Midbrain (tissue), 1 donor: Measurements from ENCODE around the gene ASMTL.
"Not testable (repeated sequence)": the region's sequence is repeated elsewhere in the genome, so short reads cannot be mapped to it uniquely, and the experiment has no call there.

Source experiments
- DNase-seq: peaks from one replicate; lab custom pipeline; 2025; lab: John Stamatoyannopoulos, UW

Gene ASMTL

DNA sequence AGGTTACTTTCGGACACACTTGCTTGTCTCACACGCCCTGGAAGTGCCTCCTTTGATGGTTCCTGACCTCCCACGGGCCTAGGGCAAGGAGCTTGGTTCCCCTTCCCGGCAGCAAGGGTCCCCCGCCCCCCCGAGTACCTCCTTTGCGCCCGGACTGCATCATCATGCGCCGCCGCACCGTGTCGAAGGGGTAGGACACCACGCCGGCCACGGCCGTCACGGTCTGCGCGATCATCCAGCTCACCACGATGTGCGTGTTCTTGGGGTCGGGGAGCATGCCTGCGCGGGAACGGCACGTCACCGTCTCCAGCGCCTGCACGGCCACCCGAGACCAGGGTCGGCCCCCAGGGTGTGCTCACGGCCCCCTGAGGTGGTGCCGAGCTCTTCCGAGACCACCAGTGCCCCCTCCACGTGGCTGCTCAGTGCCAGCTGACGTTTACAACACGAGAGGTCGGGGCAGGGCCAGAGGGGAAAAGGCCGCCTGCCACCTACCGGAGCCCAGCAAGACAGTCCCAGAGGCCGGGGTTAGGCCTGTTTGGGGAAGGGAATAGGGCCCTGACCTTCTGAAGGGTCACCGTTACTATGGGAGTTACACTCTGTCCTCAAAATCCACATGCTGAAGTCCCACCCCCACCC is 65.5 kb downstream of the ASMTL start:
- no peak for DNase-seq

- no peak for DNase-seq
These were observed 66.2 kb downstream of the ASMTL start for GRCh38 chrX:1386338-1387127.

GRCh38 chrX:1385253-1386223 is 67.2 kb downstream of the ASMTL start:
- DNase-seq = no peak

- no peak for DNase-seq
These were observed 68.0 kb downstream of the ASMTL start for GRCh38 chrX:1384658-1385252.

GRCh38 chrX:1380672-1381233 is 72.0 kb downstream of the ASMTL start:
- no peak for DNase-seq

DNA sequence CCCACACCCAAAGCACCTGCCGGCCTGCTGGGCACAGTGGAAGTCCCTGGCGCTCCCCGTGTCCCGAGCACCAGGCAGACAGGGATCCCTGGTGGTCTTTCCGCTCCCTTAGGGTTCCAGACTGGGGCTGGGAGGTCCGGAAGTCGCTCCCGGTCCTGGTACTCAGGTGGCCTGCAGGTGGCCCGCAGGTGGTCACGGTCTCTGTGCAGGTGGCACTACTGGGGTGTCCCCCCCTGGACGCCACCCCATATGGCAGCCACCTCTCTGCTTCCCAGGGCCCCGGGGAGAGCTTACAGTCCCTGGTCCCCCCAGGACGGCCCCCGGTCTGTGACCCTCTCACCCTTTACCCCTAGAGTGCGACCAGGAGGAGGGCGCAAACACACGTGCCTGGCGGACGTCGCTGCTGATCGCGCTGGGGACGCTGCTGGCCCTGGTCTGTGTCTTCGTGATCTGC is 74.4 kb downstream of the ASMTL start:
- DNase-seq = no peak

DNA sequence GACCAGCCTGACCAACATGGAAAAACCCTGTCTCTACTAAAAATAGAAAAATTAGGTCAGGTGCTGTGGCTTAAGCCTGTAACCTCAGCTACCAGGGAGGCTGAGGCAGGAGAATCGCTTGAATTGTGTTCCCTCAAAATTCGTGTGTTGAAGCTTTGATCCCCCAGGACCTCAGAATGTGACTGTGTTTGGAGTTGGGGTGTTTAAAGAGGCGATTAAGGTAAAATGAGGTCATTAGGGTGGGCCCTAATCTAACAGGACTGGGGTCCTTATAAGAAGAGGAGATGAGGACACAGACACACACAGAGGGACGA is 84.4 kb downstream of the ASMTL start:
- DNase-seq = no peak

DNA sequence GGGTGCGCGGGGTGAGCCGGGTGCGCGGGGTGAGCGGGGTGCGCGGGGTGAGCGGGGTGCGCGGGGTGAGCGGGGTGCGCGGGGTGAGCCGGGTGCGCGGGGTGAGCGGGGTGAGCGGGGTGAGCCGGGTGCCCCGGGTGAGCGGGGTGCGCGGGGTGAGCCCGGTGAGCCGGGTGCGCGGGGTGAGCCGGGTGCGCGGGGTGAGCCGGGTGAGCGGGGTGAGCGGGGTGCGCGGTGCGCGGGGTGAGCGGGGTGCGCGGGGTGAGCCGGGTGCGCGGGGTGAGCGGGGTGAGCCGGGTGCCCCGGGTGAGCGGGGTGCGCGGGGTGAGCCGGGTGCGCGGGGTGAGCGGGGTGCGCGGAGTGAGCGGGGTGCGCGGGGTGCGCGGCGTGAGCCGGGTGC is 86.3 kb downstream of the ASMTL start:
- not testable (repeated sequence) for DNase-seq

DNA sequence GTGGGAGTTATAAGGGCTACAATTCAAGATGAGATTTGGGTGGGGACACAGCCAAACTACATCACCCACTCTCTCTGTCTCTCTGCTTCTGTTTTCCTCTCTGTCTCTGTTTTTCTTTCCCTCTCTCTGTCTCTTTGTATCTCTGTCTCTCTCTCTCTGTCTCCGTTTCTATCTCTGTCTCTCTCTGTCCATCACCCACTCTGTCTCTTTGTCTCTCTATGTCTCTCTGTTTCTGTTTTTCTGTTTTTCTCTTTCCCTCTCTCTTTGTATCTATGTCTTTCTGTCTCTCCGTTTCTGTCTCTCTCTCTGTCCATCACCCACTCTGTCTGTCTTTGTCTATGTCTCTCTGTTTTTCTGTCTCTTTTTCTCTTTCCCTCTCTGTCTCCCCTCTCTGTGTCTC is 90.8 kb downstream of the ASMTL start:
- no peak for DNase-seq

DNA sequence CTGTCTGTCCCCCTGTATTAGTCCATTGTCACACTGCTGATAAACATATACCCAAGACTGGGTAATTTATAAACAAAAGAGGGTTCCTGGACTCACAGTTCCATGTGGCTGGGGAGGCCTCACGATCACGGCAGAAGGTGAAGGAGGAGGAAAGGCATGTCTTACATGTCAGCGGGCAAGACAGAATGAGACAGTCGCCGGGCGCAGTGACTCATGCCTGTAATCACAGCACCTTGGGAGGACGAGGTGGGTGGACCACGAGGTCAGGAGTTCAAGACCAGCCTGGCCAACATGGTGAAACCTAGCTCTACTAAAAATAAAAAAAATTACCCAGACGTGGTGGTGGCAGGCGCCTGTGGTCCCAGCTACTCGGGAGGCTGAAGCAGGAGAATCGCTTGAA is 91.4 kb downstream of the ASMTL start:
- DNase-seq = no peak

DNA sequence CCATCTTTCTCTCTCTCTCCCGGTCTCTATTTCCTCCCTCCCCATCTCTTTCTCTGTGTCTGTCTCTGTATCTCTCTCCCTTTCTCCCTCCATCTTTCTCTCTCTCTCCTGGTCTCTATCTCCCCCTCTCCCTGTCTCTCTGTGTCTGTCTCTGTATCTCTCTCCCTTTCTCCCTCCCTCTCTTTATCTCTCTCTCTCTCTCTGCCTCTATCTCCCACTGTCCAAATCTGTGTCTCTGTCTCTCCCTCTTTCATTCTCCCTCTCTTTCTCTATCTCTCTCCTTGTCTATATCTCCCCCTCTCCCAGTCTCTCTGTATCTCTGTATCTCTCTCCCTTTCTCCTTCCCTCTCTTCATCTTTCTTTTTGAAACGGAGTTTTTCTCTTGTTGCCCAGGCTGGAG is 92.5 kb downstream of the ASMTL start:
- no peak for DNase-seq

- DNase-seq = no peak
These were observed 93.2 kb downstream of the ASMTL start for GRCh38 chrX:1359477-1359873.

DNA sequence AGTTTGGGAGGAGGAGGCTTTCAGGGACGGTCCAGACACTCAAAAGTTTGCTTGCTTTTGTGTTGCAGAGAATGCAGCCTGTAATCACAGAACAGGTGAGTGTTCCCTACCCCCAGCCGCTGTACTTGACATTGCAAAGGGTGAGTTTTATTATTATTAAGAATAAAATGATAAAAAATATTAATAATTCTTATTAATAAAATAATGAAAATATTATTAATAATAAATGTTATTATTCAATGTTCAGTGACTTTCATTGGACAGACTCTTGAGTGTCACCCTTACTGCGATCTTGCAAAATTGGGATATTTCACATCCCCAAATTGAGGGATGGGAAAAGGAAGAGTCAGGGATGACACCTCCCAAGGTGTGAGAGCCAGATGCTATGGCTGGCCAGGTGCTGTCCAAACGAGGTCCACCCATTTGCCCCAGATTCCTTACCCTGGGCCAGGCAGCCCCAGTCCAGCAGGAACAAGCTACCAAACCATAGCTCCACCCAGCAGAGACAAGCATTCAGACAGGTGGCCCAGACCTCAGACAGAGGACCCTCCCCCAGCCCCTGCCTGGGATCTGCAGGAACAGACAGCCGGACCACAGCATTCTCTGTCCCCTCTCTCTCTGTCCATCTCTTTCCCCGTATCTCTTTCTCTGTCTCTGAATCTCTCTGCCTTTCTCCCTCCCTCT is 93.8 kb downstream of the ASMTL start:
- no peak for DNase-seq

DNA sequence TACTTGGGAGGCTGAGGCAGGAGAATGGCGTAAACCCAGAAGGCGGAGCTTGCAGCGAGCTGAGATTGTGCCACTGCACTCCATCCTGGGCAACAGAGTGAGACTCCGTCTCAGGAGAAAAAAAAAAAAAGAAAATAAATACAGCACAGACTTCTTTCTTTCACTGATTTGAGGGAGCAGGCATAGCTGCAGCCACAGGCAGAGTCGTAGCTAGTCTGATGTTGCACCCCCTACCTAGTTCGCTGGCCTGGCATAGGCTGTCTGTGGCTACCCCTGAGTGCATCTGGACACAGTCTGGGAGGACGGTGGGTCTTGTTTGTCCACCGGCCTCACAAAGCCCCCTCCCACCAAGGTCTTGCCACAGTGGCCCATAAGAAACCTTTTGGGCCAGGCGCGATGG is 94.7 kb downstream of the ASMTL start:
- DNase-seq = no peak

DNA sequence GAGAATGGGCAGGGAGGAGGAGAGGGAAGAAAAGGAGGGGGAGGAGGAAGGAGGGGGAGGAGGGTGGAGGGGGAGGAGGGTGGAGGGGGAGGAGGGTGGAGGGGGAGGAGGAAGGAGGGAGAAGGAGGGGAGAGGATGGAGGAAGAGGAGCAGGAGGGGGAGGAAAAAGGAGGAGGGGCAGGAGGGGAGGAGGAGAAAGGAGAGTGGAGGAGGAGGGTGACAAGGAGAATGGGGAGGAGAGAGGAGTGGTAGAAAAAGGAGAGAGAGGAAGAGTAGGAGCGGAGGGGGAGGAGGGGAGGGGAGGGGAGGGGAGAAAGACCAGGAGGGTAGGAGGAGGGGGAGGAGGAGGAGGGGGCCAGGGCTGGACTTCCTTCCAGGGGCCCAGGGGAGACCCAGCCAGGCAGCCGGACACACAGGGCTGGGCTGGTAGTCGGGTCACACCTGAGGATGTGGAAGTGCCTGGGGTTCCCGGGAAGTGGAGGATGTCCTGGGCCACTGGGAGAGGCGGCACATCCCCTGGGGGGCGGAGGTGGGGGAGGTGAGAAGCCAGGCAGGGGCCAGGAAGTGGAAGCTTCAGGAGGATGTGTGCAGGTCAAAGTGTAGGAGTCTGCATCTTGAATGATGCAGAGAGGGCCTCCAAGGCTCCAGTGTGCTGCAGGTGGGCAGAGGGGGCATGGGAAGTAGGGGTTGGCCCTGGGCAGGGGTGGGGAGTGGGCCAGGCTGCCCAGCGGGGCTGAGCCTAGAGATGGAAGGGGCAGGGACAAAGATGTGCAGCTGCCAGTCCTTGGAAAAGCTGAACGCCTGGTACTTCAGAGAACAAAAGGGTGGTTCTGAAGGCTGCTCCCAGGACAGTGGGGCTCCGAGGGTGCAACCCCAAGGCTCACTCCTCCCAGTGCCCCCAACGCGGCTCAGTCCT is 97.3 kb downstream of the ASMTL start:
- DNase-seq = no peak

DNA sequence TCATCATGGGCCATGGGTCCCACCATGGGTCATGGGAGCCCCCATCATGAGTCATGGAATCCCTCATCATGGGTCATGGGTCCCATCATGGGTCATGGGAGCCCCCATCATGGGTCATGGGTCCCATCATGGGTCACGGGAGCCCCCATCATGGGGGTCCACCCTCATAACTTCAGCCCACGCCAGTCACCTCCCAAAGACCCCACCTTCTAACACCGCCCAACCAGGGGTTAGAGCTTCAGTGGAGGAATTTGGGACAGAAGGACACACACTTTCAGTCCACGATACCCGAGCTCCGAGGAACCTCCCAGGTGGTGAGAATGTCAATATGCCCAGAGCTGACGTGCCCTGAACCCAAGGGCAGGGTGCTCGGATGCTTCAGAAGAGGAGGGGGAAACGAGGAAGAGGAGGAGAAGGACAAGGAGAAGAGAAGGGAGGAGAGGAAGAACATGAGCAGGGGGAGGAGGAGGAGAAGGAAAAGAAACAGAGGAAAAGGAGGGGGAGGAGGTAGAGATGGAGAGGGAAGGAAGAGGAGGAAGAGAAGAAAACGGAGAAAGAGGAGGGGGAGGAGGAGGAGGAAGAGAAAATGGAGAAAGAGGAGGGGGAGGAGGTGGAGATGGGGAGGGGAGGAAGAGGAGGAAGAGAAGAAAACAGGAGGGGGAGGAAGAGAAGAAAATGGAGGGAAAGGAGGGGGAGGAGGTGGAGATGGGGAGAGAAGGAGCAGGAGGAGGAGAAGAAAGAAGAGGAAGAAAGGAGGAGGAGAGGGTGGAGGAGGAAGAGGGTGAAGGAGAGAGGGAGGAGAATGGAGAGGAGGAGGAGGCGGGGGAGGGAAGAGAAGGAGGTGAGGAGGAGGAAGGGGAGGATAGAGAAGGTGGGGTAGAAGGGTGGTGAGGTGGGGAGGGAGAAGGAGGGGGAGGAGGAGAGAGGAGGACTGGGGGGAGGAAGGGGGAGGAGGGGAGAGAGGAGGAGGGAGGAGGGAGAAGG is 98.4 kb downstream of the ASMTL start:
- DNase-seq = no peak
